Upper lobe of left lung (tissue), 4 donors: Measurements from ENCODE around the gene CT55.

Experiments used
- POLR2A ChIP-seq, 4 donors: fragments of 450-650 bp; IDR thresholded peaks; one replicate each; pipeline ENCODE4 v1.5.1; 2016 to 2017; ENCODE audit warnings: antibody characterized with exemption in 4 of 4, mild to moderate bottlenecking in 2 of 4
- POLR2AphosphoS5 ChIP-seq, 2 donors: sonication (generic); formaldehyde crosslinking; IDR thresholded peaks; one replicate each; pipeline ENCODE4 v1.5.1; 2017; ENCODE audit warnings: antibody characterized with exemption in 2 of 2

DNA sequence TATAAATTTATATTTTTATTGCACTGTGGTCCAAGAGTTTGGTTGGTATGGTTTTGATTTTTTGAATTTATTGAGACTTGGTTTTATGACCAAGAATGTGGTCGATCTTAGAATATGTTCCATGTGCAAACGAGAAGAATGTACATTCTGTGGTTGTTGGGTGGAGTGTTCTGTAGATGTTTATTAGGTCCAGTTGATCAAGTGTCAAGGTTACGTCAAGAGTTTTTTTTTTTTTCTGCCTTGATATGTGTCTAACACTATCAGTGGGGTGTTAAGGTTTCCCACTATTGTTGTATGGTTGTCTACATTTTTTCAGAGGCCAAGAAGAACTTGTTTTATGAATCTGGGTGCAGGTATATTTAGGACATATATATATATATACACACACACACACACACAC, 61.6 kb downstream of the CT55 start:
- TF ChIP-seq POLR2AphosphoS5 (IDR thresholded peaks at IDR 0.05) (no peak), POLR2A (IDR thresholded peaks at IDR 0.05) (no peak)
